NCI-H2171 treated with DMSO at 0.1 percent for 48 hours (cell line): ENCODE data around the gene AMBN.

Experiments used
- DNase-seq: peaks from one replicate; lab custom pipeline; 2025; lab: John Stamatoyannopoulos, UW

The AMBN gene, protein sequence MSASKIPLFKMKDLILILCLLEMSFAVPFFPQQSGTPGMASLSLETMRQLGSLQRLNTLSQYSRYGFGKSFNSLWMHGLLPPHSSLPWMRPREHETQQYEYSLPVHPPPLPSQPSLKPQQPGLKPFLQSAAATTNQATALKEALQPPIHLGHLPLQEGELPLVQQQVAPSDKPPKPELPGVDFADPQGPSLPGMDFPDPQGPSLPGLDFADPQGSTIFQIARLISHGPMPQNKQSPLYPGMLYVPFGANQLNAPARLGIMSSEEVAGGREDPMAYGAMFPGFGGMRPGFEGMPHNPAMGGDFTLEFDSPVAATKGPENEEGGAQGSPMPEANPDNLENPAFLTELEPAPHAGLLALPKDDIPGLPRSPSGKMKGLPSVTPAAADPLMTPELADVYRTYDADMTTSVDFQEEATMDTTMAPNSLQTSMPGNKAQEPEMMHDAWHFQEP

GRCh38 chr4:70591955-70592582, at the start of gene AMBN:
Gene AMBN, plus strand, starts transcription at chr4:70592256. Its CDS starts 103 bp downstream, at chr4:70592359.
- no peak for DNase-seq

GRCh38 chr4:70544279-70544868, 47.7 kb upstream of the AMBN start:
- no peak for DNase-seq

GRCh38 chr4:70556856-70557255, 35.2 kb upstream of the AMBN start:
- DNase-seq, result no peak

DNA sequence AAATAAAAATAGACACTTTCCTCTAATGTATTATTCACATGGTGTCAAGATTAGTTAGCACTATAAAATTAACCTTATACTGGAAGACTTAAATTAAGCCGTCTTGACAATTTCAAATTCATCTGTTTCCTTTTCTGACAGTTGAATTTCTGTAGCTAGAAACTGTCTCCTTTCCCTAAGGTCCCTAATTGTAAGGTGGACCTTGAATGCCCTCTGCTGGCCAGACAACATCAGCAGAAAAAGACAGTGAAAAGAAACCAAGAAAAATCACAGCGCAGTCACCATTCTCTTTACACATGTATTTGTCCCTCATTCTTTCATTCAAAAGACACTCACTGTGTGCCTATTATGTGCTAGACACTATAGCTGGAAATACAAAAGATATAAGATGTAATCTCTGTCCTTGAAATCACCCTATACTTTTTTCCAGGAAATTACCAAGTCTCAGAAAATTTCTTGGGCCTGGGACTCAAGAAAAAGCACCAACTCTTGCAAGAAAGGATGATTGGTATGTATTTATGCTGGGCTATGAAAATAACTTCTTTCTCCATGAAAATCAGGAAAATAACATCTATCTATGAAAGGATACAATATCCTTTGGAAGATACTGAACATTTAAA, 32.7 kb upstream of the AMBN start:
- peak; percentile 8 for DNase-seq

- no peak for DNase-seq
Observed at GRCh38 chr4:70559924-70560323, 32.1 kb upstream of the AMBN start.

GRCh38 chr4:70564033-70564432, 28.0 kb upstream of the AMBN start:
- DNase-seq, result no peak

GRCh38 chr4:70570796-70571195, 21.3 kb upstream of the AMBN start:
- no peak for DNase-seq

DNA sequence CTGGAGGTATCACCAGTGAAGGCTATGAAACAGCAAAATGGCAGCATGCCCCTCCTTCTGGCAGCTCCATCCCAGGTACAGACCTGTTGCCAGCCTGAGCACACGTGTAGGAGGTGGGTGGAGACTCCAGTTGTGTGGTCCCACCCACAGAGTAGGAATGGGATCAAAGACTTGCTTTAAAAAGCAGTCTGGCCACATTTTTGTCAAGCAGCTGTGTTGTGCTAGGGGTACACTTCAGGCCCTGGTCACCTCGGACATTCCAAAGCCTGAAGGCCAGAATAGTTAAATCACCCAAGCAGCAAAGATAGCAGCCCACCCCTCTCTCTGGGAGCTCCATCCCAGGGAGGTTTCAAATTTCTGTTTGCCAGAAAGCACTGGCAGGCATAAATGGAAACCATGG, 20.3 kb upstream of the AMBN start:
- no peak for DNase-seq

DNA sequence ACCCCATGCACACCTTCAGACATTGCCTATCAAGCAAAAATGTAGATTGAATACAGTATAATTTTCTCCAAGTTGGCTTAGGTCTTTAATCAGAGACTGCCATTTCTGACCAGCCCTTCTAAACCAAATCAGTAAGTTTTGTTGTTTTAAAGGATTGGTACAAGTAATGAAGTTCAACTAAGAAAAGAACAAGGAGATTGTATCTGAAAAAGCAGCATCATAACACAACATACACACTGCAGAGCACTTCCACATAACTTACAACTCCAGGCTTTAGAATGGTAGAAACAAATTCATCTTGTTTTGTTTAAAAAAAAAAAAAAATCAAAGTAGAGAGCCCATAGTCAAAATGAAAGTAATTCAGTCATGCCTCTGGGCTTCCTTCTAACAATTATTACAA, 16.1 kb upstream of the AMBN start:
- no peak for DNase-seq

- DNase-seq, result no peak
Observed at GRCh38 chr4:70577220-70577927, 14.7 kb upstream of the AMBN start.

DNA sequence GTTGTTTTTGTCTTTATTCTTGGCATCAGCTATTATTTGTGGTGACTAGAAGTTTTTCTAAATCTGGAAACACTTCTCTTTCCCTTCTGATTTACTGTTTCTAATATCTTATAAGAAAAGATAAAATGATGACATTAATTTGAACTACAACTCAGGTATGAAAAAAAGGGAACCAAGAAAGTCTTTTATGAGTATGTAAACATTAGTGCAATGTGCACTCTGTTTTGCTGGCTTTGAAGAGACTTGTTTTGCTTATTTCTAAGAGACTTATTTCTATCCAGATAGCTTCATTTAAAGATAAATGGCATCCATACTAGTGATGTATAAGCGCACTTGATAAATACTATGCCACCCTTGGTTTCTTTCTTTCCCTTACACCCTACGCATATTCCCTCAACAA, 10.1 kb upstream of the AMBN start:
- DNase-seq, result no peak

GRCh38 chr4:70583952-70584834, 7.9 kb upstream of the AMBN start:
- DNase-seq, result no peak

DNA sequence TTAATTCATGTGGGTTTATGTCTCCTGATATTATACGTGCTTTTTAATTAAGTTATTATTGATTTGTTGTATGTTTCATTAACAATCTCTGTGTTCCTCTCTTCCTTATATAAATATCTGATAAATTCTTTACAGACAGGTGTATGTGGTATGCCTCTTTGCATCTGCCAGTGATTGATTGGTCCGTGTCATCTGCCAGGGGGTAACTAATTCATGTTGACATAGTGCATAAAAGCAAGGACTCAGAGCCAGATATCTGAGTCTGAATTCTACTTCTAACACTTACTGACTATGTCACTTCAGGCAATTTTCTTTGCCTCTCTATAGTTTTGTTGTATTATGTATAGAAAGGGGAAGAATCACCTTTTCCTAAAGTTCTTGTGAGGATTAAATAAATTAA, 5.2 kb upstream of the AMBN start:
- DNase-seq, result no peak

DNA sequence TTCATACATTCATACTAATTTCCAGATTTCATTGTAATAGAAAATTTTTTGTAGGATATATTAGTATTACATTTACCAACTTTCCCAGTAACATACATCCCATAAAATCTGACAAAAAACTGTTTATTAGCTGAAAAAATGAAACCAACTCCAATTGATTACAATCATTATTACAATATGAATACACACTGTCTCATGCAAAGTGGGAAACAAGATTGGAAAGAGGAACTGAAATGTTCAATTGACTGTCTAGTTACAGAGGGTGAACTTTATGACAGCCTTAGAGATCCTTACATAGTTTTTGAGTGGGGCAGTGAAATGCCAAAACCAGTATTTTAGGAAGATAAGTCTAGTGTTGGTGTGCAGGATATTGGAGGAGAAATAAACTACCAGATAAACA, 2.3 kb upstream of the AMBN start:
- DNase-seq, result no peak

- DNase-seq, result no peak
Observed at GRCh38 chr4:70594196-70594595, 2.1 kb downstream of the AMBN start.

DNA sequence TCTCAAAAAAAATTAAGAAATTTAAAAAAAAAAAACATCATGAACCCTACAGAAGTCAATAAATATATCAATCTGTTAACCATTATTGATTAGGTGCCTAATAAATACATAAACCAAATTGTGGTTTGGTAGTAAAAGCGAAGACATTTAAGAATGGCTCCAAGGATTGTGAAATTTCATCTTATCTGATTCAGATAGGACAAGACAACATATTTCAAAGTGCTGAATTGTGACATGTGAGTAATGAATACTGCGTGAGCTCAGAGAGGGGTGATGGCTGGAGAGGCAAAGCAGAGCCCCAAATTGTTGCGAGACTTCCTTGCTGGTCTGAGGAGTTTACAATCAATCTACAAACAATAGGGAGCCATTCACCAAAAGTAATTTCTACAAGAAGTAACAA, 8.2 kb downstream of the AMBN start:
- no peak for DNase-seq

- DNase-seq, result no peak
Observed at GRCh38 chr4:70600977-70601376, 8.9 kb downstream of the AMBN start.

- peak; percentile 80 for DNase-seq
Observed at GRCh38 chr4:70601422-70602039, 9.5 kb downstream of the AMBN start.

DNA sequence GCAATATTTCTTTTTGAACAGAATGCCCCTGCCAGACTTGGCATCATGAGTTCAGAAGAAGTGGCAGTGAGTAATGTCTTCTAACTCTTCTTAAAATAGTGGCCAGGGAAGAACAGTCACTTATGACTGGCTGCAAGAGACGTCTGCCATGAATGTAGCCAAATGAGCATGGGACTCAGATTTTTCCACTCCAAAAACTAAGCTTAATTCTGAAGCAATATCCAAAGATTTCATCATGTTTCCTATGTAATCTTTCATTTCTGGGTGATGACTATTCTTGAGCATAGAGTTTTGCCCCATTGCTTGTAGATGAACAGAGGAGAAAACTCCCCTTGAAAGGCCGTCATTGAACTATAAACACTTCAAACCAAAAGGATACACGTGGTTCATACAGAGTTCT, 11.8 kb downstream of the AMBN start:
- DNase-seq, result no peak

GRCh38 chr4:70606459-70606858, 14.4 kb downstream of the AMBN start:
- DNase-seq, result no peak
